ENCODE measurements around the gene D2HGDH.

DNA sequence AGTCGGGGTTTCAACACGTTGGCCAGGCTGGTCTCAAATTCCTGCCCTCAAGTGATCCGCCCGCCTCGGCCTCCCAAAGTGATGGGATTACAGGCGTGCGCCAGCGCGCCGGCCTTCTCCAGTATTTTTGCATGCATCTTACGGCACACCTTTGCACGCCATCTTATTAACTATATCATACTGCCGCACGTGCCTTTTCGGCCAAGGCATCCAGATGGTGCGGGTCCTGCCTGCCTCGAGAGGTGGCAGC, 33.4 kb upstream of the D2HGDH start:
- peak in 1 of 3 experiments; percentile 24 for TF ChIP-seq CTCF (IDR thresholded peaks at IDR 0.05)
- TF ChIP-seq POLR2A (IDR thresholded peaks at IDR 0.05) = no peak

Data from testis (tissue), 2 donors.